Activated CD8-positive, alpha-beta memory T cell treated with anti-CD3 and anti-CD28 coated beads, Interleukin-2, amount 50 U/mL, for 4 hours (primary cell): Measurements from ENCODE around the gene TMEM97.
"Not testable (repeated sequence)": the region's sequence is repeated elsewhere in the genome, so short reads cannot be mapped to it uniquely, and the experiment has no call there.

Experiments used
- DNase-seq: peaks from one replicate; pipeline ENCODE4 v3.0.0-alpha.2; 2020

Gene TMEM97

GRCh38 chr17:28318759-28319597, at the start of gene TMEM97:
Gene TMEM97, plus strand, starts transcription at chr17:28319200. Its CDS starts 40 bp downstream, at chr17:28319240.
- DNase-seq, result peak; percentile 93

DNA sequence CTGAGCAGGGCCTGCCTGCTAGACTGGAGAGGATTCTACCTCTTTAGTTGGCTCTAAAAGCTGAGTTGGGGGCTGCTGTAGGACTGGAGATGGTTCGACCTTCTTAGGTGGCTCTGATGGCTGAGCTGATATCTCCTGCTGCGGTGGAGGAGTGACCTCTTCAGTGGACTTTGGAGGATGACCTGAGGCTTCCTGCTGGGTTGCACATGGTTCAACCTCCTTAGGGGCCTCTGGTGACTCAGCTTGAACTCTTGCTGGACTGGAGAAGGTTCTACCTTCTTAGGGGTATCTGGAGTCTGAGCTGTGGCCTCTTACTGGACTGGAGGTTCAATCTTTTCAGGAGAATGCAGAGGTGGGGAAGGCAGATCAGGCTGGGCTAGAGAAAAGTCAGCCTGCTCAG, 48.9 kb upstream of the TMEM97 start:
- no peak for DNase-seq

- no peak for DNase-seq
These were observed 48.1 kb upstream of the TMEM97 start for GRCh38 chr17:28270926-28271325.

DNA sequence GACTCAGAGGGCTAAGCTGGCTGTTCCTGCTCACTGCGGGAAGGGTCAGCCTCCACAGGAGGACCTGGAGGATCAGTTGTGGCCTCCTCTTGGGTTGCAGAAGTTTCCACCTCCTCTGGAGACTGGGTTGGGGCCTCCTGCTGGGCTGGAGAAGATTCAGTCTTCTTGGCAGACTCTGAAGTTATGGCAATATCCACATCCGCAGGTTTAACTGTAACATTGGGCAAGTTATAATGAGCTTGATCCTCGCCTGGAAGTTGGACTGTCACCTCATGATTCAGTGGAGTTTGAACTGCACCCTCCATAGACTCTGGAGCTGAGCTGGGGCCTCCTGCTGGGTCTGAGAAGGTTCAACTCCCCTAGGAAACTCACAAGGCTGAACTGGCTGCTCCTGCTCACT, 47.6 kb upstream of the TMEM97 start:
- no peak for DNase-seq

GRCh38 chr17:28272166-28272565, 46.8 kb upstream of the TMEM97 start:
- no peak for DNase-seq

DNA sequence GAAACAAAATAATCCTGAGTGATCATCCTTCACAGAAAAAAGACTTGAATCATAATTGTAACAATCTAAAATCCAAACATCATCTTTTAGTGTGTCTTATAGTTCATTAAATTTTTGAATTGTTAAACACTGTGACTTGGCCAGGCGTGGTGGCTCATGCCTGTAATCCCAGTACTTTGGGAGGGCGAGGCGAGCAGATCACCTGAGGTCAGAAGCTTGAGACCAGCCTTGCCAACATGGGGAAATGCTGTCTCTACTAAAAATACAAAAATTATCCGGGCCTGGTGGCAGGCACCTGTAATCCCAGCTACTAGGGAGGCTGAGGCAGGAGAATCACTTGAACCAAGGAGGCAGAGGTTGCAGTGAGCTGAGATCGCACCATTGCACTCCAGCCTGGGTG, 45.7 kb upstream of the TMEM97 start:
- not testable (repeated sequence) for DNase-seq

- DNase-seq, result no peak
These were observed 44.3 kb upstream of the TMEM97 start for GRCh38 chr17:28274591-28275265.

- DNase-seq, result no peak
These were observed 43.0 kb upstream of the TMEM97 start for GRCh38 chr17:28276011-28276410.

- DNase-seq, result no peak
These were observed 39.6 kb upstream of the TMEM97 start for GRCh38 chr17:28279411-28279810.

DNA sequence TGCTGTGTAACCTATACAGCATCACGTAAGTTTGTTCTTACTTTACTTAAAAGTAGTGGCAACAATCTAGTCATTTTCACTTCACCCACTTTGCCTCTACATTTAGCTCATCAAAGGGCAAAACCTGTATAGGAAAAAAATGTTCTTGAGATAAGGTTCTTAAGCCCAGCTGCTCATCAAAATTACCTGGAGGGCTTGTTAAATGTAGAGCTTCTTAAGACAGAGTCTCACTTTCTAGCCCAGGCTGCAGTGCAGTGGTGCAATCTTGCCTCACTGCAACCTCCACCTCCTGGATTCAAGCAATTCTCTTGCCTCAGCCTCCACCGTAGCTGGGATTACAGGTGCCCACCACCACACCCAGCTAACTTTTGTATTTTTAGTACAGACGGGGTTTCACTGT, 38.2 kb upstream of the TMEM97 start:
- no peak for DNase-seq

GRCh38 chr17:28282596-28282995, 36.4 kb upstream of the TMEM97 start:
- no peak for DNase-seq

DNA sequence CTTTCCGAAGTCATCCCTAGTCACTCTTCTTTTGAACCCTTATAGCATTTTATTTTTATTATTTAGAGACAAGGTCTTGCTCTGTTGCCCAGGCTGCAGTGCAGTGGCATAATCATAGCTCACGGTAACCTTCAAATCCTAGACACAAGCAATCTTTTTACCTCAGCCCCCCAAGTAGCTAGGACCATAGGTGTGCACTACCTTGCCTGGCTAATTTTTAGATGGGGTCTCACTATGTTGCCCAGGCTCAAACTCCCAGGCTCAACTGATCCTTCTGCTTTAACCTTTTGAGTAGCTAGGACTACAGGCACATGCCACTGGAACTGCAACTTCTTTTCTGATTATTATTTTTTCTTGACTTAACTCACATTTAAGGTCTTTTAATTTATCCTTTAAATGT, 33.0 kb upstream of the TMEM97 start:
- no peak for DNase-seq

- no peak for DNase-seq
These were observed 28.3 kb upstream of the TMEM97 start for GRCh38 chr17:28290703-28291102.

DNA sequence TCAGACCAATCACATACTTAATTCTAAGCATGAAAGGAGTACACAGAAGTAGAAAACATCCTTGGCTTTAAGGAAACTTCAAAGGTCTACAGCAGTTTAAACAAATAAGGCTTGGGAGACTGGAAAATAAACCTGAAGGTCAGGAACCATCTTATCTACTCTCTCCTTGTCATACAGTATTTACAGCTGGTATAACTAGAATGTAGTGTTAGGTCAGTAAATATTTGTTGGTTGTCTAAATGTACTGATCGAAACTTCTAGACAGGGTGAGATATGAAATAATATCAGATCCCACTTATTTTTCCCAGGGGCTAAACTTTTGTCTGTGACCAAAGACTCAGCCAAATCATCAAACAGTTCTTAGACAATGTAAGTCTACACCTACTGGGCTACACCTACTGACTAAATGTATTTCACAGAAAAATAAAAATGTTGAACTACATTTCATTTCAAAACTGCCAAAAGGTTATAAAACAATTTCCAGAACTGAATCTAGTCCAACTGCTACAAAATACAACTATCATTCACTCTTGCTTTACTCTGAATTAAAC, 27.1 kb upstream of the TMEM97 start:
- no peak for DNase-seq

- DNase-seq, result not testable (repeated sequence)
These were observed 26.1 kb upstream of the TMEM97 start for GRCh38 chr17:28292878-28293277.

GRCh38 chr17:28293994-28294393, 25.0 kb upstream of the TMEM97 start:
- DNase-seq, result no peak

- no peak for DNase-seq
These were observed 23.1 kb upstream of the TMEM97 start for GRCh38 chr17:28295677-28296578.

GRCh38 chr17:28298449-28298848, 20.6 kb upstream of the TMEM97 start:
- DNase-seq, result no peak

DNA sequence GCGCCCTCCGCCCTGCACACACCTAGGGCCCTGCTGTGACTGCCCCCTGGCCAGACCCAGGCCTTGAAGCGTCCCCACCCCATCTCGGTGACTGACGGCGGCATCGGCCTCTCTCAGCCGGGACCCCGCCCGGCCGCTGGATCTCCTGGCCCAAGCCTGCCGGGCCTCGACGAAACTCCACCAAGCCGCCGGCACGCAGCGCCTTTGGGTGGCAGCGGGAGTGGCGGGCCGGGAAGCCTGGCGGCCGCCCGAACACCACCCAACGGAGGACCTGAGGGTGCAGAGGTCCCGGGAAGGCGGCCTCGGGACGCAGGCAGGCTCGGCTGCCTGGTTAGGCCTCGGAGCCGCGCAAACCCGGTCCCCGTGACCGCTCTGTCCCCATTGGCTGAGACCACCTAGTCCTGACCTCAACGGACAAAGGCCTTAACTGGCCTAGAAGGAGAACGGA, 12.0 kb upstream of the TMEM97 start:
- no peak for DNase-seq

- no peak for DNase-seq
These were observed 5.2 kb upstream of the TMEM97 start for GRCh38 chr17:28313841-28314240.

DNA sequence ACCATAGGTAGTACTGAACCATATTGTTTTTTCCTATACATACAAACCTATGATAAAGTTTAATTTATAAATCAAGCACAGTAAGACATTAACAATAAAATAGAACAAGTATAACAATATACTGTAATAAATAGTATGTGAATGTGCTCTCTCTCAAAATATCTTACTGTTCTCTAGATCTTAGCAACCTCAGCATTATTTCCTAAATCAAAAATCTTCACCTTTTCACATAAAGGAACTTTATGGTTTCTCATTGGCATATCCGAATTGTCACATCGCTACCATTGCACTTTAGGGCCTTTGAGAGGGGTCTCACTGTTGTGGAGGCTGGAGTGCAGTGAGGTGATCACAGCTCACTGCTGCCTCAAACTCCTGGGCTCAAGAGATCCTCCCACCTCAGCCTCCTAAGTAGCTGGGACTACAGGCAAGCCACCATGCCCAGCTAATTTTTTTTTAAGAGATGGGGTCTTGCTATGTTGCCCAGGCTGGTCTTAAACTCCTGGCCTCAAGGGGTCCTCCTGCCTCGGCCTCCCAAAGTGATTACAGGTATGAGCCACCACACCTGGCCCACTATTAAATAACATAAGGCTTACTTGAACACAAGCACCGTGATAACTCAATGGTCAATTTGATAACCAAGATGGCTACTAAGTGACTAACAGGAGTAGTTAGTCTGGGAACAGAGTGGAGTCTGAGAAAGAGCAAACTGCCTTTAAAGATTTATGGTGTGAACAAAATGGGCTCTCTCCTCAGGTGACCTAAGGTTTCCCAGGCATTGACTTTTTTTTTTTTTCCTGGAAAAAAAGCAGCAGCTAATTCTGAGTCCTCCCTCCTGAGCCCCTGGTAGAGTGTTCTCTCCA, 2.9 kb upstream of the TMEM97 start:
- DNase-seq, result no peak
